AG09309 (cell line): ENCODE data around the gene ZNF789.

Experiments used
- DNase-seq: peaks from one replicate; pipeline ENCODE4 v3.0.0-alpha.2; 2010; ENCODE audit warnings: low read depth
- H3K4me3 ChIP-seq: 2 replicates; pipeline ENCODE4 v1.5.1; 2011; ENCODE audit warnings: mild to moderate bottlenecking, low read depth, low read length, moderate library complexity; ENCODE audit not compliant: control insufficient read depth
- TF ChIP-seq, protein P1 (sequence below): IDR thresholded peaks from 2 replicates; pipeline ENCODE4 v1.5.1; 2011; ENCODE audit warnings: mild to moderate bottlenecking, low read depth, low read length, inconsistent platforms; ENCODE audit not compliant: insufficient read depth, control insufficient read depth; ENCODE audit errors: missing control alignments

ZNF789 gene

DNA sequence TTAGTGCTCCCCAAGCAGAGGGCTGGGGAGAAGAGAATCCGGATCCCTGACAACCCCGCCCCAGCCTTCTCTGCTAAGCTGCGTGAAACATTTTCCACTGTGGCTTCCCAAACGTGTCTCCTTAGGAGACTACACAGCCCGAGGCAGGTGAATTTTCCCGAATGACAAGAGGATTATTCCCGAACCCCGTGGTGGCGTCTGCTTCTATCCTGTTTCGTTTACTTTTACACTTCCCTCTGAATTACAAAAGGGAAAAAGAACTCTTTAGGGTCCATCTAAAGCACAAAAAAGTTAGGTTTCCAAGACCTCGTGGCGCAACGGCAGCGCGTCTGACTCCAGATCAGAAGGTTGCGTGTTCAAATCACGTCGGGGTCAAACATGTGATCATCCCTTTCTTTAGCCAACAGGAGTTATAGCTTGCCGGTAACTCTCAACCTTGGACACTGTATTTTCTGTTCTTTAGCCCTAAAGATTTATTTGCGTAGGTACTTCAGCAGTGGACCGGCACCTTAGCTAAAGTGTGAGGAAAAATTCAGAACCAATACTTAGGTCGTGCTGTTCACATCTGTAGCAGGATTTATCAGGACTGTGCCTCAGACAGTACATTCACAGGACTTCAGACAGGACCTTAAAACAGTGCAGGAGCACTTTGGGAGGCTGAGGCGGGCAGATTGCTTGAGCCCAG is 3.2 kb upstream of the ZNF789 start:
- DNase-seq: no peak
- H3K4me3 ChIP-seq: no peak overlapping the region
- TF ChIP-seq, protein P1, sequence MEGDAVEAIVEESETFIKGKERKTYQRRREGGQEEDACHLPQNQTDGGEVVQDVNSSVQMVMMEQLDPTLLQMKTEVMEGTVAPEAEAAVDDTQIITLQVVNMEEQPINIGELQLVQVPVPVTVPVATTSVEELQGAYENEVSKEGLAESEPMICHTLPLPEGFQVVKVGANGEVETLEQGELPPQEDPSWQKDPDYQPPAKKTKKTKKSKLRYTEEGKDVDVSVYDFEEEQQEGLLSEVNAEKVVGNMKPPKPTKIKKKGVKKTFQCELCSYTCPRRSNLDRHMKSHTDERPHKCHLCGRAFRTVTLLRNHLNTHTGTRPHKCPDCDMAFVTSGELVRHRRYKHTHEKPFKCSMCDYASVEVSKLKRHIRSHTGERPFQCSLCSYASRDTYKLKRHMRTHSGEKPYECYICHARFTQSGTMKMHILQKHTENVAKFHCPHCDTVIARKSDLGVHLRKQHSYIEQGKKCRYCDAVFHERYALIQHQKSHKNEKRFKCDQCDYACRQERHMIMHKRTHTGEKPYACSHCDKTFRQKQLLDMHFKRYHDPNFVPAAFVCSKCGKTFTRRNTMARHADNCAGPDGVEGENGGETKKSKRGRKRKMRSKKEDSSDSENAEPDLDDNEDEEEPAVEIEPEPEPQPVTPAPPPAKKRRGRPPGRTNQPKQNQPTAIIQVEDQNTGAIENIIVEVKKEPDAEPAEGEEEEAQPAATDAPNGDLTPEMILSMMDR: no peak

- DNase-seq: peak; percentile 17
- TF ChIP-seq, protein P1: no peak
These were observed 566 bp downstream of the ZNF789 start for GRCh38 chr7:99473315-99473596.

GRCh38 chr7:99476107-99476506 is 3.4 kb downstream of the ZNF789 start:
- TF ChIP-seq, protein P1: no peak
- DNase-seq: no peak
- no peak overlapping the region for H3K4me3 ChIP-seq

More at GRCh38 chr7:99473315-99473596, 566 bp downstream of the ZNF789 start:
- peak overlapping the region; percentile 94 for H3K4me3 ChIP-seq

DNA sequence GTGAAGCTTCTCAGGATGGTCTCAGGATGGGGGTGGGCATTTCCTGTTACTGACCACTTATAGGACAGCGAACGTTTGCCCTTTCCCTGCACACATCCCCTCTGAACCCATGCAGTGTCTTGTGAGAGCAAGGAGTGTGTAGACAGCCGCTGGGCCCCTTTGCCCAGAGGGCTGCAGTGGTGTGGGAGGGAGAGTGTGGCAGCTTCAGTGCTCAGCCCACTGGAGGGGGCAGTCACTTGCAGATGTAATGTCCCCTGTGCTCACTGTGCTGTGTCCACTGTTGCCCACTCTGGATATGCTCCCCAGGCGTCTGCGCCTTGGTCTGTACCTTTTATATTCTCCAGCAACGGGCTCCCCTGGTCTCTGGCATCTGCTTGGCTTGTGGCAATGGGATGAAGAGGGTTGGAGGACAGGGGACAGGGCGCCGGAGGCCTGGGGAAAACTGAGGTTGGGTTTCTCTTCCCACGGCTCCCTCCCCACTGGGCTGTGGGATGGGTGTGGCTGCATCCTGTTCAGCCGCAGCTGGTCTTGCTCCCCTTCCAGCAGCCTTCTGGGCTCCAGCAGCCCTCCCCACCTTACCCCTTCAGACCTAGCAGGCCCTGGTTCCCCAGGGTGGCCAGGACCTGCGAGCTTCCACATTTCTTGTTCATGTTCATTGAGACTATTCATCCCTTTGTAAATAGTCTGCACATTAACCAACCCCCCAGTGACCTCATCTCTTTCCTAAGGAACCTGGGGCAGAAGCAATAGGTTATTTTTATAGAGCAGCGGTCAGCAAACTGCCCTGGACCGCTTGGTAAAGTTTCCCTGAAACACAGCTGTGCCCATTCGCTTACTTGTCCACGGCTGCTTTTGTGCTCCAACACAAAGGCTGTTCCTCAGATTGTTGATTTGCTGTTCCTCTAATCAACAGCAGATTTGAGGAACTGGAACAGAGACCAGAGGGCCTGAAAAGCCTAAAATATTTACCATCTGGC is 6.1 kb downstream of the ZNF789 start:
- TF ChIP-seq, protein P1: no peak
- no peak for DNase-seq
- H3K4me3 ChIP-seq: no peak overlapping the region

DNA sequence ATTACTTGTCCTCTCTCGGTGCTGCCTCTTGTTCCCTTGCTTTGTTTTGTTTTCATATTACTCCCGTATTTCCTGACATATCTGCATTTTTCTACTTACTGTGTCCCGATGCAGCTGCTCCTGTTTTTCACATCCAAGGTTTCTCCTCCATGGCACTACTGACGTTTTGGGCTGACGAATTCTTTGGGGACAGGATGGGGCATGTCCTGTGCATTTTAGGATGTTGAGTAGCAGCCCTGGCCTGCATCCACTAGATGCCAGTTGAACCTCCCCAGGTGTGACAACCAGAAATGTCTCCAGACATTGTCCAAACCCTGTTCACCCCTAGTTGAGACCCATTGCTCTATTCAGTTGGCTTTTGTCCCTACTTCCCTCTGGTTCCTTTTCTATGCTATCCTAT is 12.4 kb downstream of the ZNF789 start:
- no peak for DNase-seq
- H3K4me3 ChIP-seq: no peak overlapping the region

GRCh38 chr7:99489235-99489634 is 16.5 kb downstream of the ZNF789 start:
- no peak for DNase-seq
- TF ChIP-seq, protein P1: no peak
- no peak overlapping the region for H3K4me3 ChIP-seq

More for the DNA sequence above, 12.4 kb downstream of the ZNF789 start:
- TF ChIP-seq, protein P1: no peak
